GM21381 (cell line): ENCODE measurements around the gene RNF152.

Source experiments
- ATAC-seq: cut with Tn5 transposase; IDR thresholded peaks from one replicate; pipeline ENCODE4 v1.9.1; 2021; ENCODE audit warnings: mild to moderate bottlenecking, moderate library complexity; ENCODE audit not compliant: unreplicated experiment

The RNF152 gene

DNA sequence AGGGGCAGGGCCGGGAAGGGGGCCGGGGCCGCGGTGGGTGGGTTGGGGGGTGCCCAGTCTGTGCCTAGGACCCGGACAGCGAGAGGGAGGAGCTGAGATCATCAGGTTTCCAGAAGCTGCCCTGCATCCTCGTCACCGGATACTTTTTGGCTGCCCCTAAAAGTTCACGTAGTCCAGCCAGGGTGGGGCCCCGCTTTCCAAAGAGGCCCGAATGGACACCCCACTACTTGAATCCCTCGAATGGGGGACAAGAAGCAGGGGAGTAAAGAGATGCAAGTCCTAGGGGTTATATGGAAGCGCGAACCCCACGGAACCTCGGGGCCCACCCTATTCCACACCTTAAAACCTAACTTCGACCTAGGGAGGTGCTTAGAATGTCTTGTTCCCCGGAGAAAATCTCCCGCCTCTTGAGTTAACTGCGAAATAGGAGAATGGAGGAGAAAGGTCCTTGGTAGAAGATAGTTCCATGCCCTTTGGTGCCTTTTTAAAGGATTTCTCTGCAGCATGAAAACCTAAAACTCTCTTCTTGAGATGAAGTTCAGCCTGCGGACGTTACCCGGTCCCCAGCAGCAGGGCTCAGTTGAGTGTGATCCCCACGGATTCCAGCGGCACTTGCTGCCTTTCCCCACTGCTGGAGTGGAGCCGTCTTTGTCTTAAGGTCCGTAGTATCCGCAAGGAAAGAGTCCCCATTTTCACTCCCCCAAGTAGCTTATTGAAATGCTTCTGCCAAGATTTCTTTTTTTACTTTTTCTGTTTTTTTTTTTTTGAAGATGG lies 2.1 kb upstream of the RNF152 start:
- ATAC-seq = no peak

DNA sequence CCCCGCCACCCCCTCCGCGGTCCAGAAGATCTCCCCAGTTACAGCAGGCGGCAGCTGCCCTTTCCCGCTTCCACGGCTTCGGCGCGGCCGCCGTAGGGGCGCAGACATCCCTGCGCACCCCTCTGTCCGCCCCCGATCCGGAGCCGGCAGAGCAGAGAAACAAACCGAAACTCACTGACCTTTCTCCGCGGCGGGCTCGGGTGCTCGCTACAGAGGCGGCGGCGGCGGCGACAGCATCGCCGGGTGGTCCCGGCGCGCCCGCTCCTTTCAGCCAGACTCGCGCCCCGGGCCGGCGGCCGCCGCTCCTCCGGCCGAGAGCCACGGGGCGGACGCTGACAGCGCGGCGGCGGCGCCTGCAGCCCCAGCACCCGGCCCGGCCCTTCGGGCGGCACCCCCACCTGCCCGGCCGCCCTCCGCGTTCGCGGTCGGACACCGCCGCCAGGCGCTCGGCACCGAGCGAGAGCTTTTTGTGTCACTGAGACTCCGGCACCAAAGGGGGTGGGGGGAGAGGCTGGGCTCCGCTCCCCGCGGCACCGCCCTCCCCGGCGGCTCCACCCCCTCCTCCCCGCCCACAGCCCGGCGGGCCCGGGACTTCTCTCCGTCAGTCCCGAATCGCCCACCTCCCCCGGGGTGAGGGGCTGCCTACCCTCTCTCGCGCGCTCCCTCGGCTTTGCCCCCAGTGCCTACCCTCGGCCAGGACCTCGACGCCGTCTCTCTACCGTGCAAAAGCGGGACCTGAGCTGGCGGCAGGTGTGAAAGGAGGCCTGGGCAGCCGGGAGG lies 1.4 kb upstream of the RNF152 start:
- peak; percentile 74 for ATAC-seq

DNA sequence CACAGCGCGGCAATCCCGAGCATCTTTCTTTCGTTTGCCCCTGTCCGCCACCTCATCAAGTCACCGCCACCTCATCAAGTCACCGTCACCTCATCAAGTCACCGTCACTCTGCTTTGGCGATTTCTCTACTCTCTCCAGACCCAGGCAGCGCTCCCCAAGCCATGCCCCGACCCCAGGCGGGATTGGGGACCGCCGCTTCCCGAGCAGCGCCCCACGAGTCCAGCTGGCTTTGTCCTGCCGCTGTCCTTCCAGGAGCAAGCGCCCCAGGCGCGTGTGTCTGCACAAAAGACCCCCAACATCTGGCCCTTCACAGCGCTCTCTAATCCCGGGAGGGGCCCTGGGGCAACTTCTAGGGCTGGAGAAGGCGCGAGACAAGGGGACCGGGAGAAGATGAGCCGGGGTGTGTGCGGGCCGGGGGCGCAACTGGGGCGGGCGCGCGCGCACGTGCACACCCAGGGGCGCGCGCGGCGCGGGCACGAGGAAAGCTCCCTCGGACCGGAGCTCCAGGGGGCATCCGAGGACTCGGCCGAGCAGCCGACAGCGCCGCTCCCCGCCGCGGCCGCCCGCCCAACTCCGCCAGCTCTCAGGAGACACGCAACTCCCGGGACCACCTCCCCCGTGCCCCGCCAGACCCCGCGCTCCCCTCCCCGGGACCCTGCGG lies 633 bp upstream of the RNF152 start:
- peak; percentile 17 for ATAC-seq

DNA sequence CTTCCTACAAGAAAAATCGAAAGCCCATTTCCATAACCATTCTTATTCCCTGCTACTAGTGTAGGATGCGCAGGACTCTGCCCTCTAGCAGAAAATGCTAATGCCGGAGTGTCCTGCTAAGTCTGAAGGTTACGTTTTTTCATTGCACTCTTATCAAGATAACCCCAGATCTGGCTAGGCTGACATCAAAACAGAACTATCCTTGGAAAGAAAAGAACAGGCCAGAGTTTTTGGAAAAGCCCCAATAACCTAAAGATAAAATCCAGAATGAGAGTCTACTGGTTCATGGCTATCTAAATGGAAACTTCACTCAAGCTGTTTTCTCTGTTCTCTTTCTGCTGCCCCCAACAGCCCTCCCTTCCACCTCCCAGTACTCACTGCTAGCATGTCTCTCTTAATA lies 913 bp downstream of the RNF152 start:
- no peak for ATAC-seq

DNA sequence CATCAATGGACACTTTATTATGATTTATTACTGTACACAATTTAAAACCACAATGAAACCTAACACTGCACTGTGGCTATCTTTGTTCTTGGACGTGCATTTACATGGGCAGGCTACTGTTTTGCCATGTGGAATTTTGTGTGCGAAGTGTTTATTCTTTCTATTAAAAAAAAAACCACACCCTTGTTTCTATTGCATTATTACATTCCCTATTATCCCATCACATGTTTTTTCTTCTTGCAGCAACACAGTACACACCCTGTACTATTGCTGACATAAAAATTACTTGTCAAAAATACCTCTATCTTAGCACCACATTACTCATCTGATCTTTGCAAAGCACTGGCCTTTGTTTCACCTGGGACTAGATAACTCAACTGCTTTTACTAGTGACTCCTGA lies 1.5 kb downstream of the RNF152 start:
- no peak for ATAC-seq

DNA sequence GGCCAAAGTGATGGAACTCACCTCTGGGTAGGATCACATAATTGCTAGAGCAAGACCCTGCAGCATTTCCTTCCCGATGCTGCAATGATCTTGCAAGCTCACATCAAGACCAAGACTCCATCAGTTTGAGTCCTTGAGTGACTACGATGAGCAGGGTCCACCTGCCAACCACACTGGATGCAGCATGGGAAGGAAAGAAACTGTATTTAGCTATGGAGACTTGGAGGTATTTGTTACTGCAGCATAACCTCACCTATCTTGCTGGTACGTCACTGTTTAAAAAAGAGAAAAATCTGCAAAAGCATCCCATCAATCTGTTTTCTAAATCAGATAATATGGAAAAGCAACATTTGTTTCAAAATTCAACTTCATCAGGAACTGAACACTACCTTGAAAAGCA lies 2.5 kb downstream of the RNF152 start:
- no peak for ATAC-seq

DNA sequence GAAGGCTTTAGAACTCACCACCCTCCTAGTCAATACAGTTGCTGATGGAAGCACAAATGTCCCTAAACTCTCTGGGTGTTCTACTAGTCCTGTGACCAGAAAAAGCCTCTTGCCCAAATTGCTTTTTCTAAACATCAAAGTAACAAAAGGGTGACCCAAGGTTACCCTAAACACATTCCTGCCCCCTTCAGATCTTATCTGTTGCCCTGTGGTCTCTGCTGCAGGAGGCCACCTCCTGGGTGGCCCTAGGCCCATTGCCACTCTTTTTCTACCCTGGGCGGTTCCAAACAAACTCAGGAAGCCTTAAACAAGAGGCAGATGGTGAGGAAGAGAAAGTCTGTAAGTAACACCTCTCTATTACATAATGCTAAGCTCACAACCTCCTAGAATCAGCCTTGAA lies 3.3 kb downstream of the RNF152 start:
- ATAC-seq = no peak

DNA sequence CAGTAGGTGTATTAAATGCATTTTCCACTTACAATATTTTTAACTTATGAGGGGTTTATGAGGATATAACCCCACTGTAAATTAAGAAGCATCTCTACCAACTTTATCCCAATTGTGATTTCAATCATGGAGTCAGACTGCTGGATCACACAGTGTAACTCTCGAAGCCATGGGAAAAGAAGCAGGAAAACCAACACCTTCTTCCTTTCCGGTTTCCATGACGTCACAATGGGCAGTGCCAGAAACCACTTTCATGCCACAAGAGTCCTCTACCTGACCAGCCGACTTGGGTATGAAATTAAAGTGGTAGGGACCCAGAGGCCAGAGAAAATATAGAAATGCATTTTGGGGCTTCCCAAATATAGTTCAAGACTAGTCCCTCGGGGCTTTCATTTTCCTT lies 4.2 kb downstream of the RNF152 start:
- ATAC-seq = no peak

DNA sequence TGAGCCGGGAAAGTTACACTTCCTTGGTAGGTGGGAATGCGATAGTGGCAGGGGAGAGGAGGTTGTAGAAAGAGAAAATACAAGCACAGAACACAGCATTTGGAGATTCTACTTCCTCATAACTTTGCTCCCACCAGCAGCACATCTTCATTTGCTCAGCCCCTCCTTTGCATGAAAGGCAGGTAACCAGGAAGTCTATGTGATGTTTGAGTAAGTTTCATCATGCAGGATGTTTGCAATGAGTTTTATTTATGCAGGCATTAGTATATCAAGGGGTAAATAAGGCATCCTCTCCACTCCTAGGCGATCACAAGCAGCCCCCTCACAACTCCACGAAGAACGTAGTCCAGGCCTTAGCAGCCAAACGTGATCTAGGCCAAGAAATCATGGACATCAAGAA lies 5.0 kb downstream of the RNF152 start:
- ATAC-seq = no peak

DNA sequence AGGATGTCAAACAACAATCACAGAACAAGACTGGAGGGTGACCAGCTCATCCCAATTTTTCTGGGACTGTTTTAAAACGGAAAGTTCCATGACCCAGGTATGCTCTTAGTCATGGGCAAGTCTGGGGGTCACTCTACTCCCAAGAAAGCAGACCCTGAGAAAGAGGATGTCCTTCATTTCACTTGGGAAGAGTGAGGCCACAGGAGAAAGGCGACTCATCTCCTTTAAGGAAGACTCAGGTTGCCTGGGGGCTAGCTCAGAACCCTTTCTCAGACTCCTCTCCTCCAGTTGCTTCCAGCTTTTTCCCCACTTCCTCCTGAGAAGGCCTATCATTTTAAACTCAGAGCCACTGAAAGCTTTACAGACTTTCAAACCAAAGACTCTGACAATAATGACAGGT lies 9.3 kb downstream of the RNF152 start:
- ATAC-seq = no peak

DNA sequence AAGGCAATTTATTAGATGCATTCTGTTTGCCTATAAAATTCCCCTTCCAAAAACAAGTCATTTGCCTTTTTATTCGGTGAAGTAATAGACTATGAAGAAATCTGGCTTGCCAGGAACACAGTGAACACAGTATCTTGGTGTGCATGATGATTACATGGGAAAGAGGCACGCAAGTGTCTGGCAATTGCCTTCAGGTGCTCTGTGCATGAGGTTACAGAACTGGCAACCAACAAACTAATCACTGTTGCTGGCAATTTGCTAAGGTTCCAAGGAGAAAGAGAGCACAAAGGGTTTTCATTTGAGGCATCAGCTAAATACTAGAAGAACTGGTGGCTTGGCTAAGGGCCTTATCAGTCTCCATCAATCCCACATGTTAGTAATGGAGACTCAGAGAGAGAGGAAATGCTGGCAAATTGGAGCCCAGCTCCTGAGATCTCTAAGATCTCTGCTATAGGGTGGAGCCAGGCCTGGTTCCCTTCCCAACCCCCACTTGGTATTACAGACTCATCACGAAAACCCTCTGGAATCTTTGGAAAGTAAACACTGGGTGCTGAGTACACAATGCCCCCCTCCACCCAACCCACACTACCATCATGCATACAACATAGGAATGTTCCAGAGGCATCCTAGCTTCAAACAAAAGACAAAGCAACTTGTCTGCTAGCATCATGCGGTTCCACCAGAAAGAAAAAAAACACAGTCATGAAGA lies 10.4 kb downstream of the RNF152 start:
- ATAC-seq = no peak

DNA sequence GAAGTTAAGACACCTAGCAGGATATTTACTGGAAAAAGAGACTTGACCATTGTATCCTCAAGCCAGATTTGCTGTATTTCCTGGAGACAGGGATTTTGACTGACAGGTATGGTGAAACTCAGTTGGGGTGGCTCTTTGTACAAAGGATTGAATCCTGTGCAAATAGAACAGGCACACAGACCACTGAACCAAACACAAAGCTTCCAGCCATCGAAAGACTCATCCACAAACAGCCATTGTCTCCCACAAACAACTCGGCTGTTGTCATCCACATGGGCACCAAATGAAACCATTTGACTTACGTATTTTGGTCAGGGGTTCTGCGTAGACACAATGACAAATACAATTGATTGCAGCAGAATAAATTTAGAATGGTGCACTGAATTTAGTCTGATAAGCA lies 15.9 kb downstream of the RNF152 start:
- ATAC-seq = no peak

DNA sequence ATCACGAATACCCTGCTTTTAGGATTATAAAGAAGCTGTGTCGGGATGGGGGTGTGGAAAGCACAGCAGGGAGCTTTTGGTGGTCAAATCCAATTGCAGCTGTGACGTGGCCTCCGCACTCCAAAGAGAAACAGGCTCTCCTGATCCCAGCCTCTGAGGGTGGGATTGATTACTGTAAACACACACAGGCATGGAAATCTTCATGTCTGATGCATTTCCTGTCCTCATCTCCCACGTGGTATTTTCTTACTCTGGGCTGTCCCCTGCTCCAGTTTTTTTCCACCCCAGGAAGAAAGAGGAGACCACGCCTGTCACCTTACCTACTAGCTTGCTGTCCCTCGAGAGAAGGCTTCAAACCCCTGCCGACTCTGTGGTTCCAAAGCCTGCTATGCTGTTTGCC lies 22.7 kb downstream of the RNF152 start:
- ATAC-seq = no peak

DNA sequence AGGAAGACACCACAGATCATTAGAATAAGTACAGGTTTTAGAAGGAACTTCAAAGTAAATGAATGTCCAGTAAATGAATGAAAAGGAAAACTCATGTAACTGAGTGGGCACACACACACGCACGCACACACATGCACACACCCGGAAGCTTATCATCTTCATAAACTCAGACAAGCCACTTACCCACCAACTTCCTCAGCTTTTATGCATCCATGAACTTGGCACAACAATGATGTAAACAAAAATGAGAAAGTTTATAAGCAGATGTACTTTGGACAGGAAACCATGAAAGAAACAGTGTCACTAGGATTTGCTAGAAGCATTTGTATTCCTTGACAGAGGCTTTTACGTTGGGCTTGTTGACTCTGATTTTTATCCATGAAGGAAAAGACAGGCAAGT lies 23.2 kb downstream of the RNF152 start:
- ATAC-seq = no peak

DNA sequence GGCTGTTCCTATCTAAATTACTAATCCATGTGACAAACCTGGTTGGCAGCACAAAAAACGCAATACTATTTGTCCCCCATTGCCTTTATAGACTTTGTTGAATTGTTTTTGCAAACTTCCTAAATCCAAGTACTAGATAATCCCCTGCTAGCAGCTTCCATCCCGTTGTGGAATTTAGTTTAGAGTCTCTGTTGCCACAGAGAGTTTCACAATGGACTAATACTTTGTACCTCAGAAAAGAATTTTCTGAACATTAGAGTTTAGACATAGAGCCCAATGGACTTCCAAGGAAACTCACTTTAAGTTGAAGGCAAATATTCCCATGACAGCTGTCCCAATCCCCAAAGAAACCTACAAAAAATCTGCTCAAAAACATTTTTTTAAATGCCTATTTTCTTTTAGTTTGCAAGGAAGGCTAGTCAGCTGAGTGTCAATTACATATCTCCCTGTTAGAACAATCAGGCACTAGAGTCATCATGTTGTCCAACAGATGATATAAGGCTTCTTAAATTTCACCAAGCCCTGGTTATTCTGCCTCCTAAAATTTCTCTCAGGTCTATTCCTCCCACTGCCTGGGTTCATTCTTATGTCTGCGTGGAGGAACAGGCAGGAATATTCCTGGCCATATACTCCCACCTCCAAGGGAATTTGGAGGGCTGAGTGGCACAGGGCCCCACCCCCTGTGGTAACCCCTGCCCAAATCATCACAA lies 27.2 kb downstream of the RNF152 start:
- ATAC-seq = no peak

DNA sequence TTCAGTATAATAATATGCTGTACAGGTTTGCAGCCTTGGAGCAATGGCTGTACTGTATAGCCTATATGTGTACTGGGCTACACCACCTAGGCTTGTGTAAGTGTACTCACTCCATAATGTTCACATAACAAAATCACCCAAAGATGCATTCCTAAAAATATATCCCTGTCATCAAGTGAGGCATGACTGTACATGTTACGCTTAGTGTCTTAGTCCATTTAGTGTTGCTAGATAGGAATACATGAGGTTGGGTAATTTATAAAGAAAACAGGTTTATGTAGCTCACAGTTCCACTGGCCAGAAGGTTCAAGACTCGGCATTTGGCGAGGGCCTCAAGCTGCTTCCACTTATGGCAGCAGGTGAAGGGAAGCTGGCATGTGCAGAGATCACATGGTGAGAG lies 31.4 kb downstream of the RNF152 start:
- ATAC-seq = no peak

DNA sequence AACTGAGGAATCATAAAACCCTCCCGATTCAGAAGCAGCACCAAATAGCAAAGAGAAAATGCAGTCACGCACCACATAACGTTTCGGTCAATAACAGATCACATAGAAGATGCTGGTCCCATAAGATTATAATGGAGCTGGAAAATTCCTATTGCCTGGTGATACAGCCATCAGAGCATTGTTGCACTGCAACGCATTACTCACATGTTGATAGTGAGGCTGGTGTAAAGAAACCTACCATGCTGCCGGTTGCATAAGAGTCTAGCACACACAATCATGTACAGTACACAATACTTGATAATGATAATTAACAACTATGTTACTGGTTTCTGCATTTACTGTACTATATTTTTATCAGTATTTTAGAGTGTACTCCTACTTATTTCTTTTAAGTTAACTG lies 32.5 kb downstream of the RNF152 start:
- ATAC-seq = no peak

DNA sequence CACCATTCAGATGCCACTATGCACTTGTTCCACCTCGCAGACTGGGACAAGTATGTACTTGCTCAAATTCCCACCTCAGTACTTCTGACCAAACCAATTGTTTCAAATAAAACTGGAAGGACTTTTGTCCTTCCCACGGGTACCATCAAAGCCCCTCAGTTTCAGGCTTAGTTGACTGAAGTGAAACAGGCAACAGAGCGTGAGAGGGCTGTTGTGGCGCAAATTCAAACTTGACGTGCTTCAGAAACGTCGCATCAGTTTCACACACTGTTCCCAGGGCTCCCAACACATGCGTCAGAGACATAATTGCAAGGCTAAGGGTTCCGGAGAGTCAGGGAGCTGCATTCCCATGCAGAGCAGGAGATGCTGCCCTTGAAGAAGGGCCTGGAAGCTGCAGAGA lies 33.7 kb downstream of the RNF152 start:
- no peak for ATAC-seq

DNA sequence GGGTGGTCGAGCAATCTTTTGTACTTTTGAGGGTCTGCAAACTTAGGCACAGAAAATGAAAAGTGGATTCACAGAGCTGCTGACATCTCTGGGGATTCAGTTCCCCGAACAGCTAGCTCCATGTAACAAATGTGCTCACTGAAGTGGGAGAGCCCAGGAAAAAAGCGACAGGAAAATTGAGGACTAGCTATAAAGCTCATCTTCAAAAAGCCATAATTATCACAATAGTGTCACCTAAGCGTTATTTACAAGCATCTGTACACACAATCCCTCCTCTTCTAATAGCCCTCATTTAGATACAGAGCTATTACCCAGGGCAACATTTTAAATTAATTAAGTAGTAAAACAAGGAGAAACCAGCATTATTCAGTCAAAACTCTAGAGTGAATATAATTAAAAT lies 36.1 kb downstream of the RNF152 start:
- ATAC-seq = no peak

DNA sequence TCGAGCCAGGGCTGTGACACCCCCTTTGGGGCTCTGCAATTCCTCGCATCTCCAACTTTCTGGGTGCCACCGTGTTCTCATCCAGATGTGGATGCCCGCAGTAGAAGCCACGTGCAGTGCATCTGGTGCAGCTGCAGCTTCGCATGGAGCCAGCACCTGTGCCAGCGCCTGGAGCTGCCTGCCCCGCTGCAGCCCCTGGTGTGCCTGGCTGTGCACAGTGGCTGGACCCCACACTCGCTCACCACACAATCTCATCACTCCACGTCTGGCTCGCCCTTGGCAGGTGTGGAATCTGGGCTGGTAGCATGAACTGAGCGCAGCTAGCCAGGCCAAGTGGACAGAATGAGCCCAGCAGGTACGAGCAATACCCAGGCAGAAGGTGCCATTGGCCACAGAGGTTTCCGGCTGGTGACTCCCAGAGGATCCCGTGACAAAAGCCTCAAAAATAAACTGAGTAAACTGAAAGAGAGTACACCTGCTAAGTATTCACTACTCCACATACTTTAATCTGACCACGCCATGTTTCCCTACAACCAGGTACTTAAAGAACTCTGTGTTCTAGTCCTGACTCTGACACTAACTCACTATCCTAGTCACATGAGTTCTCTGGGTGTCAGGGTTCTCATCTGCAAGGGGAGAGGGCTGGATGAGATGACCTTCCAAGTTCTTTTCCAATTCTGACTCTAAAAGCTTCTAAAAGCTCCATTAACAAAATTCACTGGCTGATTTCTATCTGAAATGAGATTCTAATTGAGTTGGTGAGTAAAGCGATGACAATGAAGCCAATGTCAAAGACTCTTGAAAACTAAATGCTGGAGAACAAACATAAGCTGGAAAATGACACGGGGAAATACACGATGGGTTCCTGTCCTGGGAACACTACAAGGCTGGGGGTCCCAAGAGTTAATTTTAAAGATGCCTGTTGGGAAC lies 37.1 kb downstream of the RNF152 start:
- ATAC-seq = no peak
